Activated CD4-positive, alpha-beta T cell treated with anti-CD3 and anti-CD28 coated beads for 24 hours (primary cell): ENCODE measurements around the gene GFOD2.
"Not testable (repeated sequence)": the region's sequence is repeated elsewhere in the genome, so short reads cannot be mapped to it uniquely, and the experiment has no call there.

Experiments used
- DNase-seq, 2 donors: peaks; one replicate each; pipeline ENCODE4 v3.0.0-alpha.2; 2020; ENCODE audit warnings: low read depth in 2 of 2

GFOD2 gene, protein sequence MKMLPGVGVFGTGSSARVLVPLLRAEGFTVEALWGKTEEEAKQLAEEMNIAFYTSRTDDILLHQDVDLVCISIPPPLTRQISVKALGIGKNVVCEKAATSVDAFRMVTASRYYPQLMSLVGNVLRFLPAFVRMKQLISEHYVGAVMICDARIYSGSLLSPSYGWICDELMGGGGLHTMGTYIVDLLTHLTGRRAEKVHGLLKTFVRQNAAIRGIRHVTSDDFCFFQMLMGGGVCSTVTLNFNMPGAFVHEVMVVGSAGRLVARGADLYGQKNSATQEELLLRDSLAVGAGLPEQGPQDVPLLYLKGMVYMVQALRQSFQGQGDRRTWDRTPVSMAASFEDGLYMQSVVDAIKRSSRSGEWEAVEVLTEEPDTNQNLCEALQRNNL

DNA sequence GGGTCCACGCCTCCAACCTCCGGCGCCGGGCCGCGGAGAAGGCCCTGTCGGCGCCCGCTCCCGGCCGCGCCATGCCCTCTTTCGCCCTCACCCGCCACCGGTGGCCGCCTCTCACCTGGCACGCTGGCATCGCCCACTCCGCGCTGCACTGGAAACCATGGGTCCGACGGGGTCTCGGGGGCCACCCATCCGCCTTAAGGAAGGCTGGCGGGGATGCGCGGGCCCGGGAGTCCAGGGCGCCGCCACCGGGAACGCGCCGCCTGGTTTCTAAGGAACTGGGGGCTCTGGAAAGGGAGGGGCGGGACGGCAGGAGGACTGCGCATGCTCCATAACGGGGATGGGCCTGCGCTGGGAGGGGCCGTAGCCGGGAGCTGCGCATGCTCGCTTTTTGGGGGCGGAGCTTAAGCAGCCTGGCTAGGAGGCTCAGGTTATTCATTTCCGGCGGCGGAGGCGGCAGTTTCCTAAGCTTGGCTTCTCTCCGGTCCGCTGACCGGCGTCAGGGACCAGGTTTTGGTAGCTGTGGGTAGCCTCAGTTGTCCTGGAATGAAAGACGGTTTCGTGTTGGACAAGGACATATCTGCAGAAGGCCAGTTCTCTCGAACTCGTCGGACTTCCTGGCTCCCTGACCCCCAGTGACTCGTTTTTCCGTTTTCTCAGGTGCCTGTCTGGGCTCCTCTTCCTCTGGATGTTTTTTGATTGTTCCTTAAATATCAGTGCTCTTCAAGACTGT, at the start of gene GFOD2:
TSS of gene GFOD2 (minus strand) at position 269 of the 730 bp plus-strand sequence. CDS start 33,601 bp downstream, outside the sequence.
- peak; percentile 99 for DNase-seq

DNA sequence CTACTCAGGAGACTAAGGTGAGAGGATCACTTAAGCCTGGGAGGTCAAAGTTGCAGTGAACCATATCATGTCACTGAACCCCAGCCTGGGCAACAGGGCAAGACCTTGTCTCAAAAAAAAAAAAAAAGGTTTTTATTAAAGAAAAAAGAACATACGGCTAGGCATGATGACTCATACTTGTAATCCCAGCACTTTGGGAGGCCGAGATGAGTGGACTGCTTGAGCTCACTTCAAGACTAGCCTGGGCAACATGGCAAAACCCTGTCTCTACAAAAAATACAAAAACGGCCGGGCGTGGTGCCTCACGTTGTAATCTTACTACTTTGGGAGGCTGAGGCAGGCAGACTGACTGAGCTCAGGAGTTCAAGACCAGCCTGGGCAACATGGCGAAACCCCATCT, 48.8 kb upstream of the GFOD2 start:
- DNase-seq, result no peak

DNA sequence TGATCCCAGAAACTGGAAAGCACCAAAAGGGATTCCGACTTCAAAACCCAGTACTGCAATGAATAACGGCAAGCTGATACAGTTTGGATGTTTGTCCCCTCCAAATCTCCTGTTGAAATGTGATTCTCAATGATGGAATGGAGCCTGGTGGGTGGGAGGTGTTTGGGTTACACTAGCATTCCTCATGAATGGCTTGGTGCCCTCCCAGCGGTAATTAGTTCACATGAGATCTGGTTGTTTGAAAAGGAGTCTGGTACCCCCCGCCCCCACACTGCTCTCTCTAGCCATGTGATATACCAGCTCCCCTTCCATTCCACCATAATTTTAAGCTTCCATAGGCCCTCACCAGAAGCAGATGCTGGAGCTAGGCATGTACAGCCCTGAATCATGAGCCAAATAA, 47.2 kb upstream of the GFOD2 start:
- DNase-seq, result no peak

DNA sequence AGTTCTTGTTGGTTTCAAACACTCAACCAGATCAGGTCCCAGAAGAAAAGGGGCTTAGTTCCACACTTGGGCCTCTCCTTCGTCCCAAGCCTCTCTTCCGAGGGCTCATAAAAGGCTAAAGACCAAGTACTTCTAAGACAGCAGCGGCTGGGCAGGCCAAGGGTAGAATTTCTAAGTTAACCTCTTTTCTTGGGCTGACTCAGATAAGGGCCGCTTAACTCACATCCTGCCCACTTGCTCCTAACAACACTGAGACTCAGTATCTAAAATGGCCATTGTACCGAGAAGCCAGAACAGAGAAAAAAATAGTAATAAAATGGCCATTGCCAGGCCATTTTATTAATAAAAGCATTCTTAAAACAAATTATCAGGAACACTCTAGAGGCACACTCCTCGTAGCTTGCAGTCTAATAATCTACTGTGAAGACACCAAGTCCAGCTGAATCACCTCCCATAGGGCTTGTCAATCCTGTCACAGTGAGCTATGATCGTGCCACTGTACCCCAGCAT, 45.1 kb upstream of the GFOD2 start:
- no peak for DNase-seq

DNA sequence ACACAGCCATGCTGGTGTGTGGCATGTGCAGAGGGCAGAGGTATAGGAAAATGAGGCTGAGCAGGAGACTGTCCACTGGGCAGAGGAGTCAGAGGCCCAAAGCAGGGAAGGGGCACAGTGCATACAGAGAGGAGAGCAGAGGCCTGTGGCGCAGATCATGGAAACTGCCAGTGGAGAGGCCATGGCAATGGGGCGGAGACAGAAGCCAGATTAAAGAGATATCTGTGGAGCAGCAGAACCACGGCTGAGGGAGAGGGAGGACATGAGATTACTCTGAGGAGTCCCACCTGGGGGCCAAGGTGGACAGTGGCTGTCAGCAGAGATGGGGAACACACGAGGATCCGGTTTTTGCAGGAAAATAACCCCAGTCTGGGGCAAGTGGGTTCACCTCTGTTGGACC, 44.0 kb upstream of the GFOD2 start:
- no peak for DNase-seq

DNA sequence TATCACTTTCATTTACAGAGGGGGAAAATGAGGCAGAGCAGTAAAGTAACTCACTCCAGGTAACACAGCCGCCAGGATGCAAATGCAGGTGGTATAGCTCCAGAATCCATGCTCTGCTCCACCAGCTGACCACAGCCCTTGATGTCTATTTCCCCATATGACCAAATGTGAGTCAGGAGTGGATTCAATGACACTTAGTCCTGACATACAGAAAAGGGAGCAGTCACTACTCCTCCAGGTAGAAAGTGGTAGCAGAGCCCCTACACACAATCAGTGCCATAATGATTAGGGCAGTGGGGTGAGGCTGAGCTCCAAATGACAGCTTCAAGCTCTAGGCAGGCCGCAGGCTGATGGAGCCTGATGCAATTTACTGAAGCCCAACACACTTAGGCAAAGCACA, 43.3 kb upstream of the GFOD2 start:
- DNase-seq, result no peak

DNA sequence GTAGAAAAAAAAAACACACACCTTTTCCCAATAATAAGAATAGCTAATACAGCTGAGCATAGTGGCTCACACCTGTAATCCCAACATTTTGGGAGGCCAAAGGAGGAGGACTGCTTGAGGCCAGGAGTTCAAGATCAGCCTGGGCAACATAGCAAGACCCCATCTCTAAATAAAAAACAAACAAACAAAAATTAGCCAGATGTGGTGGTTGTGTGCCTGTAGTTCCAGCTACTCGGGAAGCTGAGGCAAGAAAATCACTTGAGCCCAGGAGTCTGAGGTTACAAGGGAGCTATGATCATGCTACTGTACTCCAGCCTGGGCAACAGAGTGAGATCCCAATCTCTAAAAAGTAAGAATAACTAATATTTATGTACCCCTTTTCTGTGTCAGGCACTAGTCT, 42.8 kb upstream of the GFOD2 start:
- DNase-seq, result no peak

DNA sequence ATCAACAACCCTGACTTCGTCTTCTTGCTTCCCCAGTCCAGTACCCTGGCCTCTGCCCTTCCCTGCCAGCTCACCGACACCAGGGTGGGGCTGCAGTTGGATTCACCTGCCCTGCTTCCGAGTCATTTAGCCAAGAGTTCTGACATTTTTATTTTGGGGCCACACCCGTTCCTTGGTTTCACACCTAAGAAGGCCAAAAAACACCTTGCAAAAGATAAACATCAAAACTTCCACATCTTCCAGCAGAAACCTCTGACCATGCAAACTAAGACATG, 41.8 kb upstream of the GFOD2 start:
- no peak for DNase-seq

DNA sequence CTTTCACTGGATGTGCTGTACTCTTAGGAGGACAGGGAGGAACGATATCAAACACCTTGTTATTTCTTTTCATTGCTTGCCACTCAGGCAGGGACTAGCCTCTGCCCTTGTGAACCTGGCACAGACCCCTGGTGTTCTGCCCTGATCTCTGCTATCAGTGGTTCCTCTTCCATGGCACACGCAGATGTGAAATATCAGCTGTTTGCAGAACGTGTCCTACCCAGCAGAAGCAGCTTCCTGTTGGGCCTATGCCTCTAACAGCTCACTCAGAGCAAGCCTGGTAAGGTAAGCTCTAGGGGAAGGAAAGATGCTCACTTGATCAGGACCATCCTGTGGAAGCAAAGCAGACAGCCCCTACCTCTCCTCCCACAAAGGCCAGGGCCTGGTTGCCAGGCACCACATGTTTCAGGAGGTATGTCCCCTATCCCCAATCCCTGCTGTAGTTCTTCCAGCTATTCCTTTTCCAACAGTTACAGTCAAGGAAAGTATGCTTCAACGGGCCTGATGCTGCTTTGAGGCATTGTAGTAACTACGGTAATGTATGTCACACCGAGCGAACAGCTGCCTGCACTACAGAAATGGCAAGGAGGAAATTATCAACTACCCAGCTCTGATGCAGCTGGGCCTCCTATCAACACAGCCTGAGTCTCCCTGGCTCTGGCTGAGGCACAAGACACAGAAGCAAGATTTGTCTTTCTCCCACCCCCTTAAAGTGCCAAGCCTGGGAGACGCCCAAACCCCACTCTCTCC, 41.3 kb upstream of the GFOD2 start:
- no peak for DNase-seq

DNA sequence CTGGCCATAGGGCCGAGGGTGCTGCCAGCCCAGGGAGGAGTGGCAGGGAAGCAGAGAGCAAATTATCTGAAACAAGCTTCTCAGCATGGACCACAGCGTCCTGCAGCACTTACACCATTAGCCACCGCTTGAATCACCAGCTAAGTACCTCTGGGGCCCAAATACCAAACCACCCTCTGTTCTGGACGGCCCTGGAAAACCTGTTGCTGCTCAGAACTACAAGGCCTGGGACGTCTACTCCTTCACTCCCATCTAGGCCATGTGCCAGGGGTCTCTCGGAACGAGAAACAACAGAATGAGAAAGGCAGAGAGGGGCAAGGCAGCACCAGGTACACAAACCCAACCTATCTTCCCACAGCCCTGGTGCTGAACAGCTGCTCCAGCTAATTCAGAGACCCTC, 39.9 kb upstream of the GFOD2 start:
- no peak for DNase-seq

DNA sequence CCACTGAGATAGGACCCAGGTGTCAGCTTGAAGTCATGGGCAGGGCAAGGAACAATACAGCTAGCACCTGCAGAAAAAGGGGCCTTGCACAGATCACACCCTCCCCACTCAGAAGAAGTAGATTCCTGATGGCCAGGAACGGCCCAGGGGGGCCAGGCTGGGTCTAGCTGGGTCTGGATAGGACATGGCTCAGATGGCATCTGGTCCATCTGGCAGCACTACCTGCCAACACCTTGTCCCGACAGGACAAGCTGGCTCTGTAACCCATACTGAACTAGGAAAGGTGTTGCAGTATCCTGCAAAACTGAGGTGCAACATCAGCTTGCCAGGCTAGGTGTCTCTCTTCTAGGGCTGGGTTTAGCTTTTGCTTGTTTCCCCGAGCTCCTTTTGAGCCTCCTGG, 38.9 kb upstream of the GFOD2 start:
- no peak for DNase-seq

DNA sequence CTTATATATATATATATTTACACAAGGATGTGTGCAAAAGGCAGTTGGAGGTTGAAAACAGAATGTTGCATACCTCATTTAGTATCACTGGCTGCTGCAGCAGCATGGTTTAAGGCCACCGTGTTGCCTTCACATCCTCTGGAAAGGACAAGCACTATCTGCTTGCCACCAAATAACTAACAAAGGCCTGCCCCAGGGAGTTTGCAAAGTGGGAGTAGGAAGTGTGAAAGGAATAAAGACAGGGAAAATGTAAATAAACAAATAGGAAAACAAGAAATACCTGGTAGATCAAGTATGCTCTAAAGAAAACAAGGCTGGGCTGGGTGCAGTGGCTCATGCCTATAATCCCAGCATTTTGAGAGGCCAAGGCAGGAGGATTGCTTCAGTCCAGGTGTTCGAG, 33.5 kb upstream of the GFOD2 start:
- DNase-seq, result no peak

DNA sequence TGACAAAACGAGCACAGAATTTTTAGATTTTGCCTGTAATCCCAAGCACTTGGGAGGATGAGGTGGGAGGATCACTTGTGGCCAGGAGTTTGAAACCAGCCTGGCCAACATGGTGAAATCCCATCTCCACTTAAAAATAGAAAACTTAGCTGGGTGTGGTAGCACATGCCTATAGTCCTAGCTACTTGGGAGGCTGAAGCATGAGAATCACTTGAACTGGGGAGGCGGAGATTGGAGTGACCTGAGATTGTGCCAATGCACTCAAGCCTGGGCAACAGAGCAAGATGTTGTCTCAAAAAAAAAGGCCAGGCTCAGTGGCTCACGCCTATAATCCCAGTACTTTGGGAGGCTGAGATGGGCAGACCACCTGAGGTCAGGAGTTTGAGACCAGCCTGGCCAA, 32.2 kb upstream of the GFOD2 start:
- DNase-seq, result not testable (repeated sequence)

DNA sequence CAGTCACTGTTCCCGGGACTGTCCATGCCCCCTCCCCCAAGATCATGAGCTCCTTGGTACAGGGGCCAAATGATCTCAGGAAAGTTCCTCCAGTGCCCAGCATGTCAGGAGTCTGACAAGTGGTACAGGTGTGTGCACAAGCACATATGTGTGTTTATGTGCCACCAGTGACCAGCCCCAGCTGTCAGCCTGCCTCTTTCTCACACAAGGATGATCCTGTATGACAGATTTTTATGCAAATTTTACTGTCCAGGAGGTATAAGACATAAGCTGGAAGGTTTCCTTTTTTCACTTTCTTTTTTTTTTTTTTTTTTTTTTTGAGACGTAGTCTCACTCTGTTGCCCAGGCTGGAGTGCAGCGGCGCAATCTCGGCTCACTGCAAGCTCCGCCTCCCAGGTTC, 31.4 kb upstream of the GFOD2 start:
- DNase-seq, result no peak

DNA sequence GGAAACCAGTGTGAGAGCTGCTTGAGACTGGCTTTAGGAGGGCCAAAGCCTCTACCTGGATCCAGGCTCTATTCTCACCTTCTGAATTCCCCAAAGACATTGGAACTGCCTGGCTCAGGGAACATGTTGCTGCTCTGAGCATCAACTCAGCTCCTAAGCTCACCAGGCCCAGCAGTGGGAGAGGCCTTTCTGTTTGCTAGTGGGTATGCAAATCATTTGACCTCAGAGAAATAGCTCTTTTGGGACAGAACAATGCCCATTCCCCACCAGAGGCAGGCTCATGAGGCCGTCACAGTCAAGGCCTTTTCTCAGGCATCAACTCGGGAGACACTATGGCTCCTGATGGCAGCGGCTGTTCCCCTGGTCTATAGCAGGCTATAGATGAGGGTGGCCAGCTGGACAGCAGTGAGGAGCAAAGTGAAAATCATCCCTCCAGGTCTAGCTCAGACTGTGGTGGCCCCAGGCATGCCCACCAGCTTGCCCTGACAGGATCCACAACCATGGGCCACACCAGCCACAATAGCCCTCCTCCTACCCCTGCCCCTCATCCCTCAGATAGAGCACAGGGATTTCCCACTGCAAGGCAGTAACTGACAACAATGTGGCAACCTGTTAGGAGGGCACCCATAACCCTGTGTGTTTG, 30.4 kb upstream of the GFOD2 start:
- no peak for DNase-seq

DNA sequence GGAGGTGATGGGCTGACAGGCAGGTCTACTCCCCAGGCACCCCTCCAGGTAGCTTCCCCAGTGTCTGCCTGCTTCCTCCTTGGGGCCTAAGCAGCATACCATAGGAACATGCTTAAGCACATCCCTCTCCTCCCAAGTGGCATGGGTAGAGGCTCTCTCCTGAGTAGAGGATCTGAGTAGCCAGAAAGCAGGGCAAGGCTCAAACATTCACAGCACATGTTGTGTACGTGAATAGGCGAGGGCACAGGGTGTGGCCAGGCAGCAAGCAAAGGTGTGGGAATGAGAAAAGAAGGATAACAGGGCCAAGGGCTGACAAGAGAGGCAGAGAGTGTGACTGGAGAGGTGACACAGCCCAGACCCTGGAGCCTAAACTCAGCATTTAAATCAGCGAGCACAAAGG, 29.7 kb upstream of the GFOD2 start:
- no peak for DNase-seq

DNA sequence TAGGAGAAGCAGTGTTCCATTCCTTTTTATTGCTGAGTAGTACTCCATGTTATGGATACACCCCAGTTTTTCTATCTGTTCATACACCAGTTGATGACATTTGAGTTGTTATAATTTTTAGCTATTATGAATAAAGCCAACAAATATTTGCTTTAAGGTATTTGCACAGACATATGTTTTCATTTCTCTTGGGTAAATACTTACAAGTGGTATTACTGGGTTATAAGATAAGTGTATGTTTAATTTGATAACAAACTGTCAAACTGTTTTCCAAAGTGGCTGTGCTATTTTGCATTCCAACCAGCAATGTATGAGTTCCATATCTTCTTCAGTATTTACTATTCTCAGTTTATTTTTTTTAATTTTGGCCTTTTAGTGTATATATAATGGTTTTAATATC, 27.7 kb upstream of the GFOD2 start:
- DNase-seq, result no peak

DNA sequence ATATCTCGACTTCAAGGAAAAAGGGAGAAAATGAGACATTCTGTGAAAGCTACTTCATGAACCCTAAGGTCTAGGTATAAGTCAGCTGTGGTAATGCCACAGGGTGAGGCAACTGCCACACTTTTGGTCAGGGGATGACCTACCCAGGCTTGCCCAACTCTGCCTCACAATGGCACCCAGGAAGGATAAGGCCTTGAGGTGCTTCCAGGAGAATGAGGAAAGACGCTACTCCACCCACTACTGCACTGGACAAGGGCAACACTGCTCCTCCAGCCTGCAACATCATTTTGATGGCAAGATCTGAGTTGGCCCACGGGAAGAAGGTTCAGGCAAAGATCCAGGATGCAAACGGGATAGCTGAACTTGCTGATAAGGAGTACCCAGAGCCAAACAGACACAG, 22.0 kb upstream of the GFOD2 start:
- DNase-seq, result no peak

DNA sequence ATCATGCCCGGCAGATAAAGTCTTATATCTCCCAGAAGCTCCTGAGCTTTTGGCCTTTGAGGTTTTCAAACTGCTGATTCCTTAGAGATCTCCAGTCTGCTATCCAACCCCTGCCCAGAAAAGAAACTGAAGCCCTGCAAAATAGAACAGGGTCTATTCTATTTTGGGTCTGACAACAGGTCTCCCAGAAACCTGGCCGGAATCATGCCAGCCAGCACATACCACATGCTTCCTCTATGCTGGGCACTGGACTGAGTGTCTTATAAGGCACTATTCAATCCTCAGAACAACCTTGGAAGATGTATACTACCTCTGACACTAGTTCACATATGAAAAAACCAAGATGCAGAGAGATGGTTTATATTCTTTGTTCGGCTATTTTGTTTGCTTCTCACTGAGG, 21.3 kb upstream of the GFOD2 start:
- DNase-seq, result no peak

DNA sequence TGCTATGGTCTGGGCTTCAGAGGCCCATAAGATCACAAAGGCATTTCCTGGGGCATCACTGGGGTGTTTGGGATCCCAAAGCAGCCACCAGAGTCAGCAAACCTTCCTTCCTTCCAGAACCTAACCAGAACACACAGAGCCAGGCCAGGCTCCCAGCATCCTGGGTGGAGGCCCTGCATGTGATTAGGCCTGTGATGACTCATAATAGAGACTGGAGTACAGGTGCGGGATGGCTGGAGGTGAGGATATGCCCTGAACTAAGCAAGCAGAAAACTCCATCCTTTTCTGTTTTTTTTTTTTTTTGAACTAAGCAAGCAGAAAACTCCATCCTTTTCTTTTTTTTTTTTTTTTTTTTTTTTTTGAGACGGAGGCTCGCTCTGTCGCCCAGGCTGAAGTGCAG, 17.7 kb upstream of the GFOD2 start:
- DNase-seq, result no peak

DNA sequence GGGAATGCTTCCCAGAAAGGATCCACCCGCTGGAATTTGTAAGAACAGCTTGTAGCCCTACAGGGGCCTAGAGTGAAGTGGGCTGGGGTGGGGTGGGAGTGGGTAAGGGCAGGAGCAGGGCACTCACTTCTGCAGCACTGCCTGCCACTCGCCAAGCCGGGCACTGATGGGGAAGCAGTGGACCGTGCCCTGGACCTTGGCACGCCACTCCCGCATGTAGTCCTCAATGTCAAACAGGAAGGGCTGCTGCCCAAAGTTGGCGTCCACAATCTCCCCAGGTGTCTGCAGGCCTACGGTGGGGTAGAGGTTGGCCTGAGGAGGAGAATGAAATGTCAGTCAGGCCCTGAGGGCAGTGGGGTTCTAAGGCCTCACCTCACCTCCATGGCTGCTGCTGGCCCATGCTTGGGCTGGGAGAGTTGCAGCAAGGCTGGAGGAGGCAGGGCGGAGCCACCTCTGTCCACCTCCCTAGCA, 15.7 kb upstream of the GFOD2 start:
- no peak for DNase-seq
